PC-3 (cell line): ENCODE results near the gene BARHL1.

Experiments
- CTCF ChIP-seq: fragments of 300-600 bp; sonication (generic); conservative IDR thresholded peaks from 2 replicates; pipeline ENCODE4 v1.5.1; 2017; ENCODE audit warnings: antibody characterized with exemption, low read depth, mild to moderate bottlenecking, low read length
- EZH2 ChIP-seq: fragments of 300-600 bp; sonication (generic); IDR thresholded peaks from one replicate; pipeline ENCODE4 v1.6.1; 2017; ENCODE audit warnings: antibody characterized with exemption, mild to moderate bottlenecking, low read length; ENCODE audit not compliant: unreplicated experiment
- EZH2phosphoT487 ChIP-seq: fragments of 300-600 bp; sonication (generic); IDR thresholded peaks from 2 replicates; pipeline ENCODE4 v1.6.1; 2018; ENCODE audit warnings: mild to moderate bottlenecking, antibody characterized with exemption, low read length, borderline replicate concordance

GRCh38 chr9:132537352-132537751, 45.1 kb upstream of the BARHL1 start:
- no peak for TF ChIP-seq EZH2
- no peak for TF ChIP-seq CTCF
- no peak for TF ChIP-seq EZH2phosphoT487
